Ovary (tissue), 9 donors: Measurements from ENCODE around the gene ZMIZ1. TPM values are rescaled to one million over a fixed set of nuclear protein-coding genes. Genes with fewer than 3 reads are reported as not detected.

Experiments used
- DNase-seq, 5 donors: peaks; one replicate each; pipeline ENCODE4 v3.0.0-alpha.2; 2019 to 2020
- H3K27ac ChIP-seq, 2 donors: fragments of 200-600 bp; one replicate each; pipeline versions ENCODE4 v1.5.1 to v1.8.0; 2019 to 2022
- H3K27me3 ChIP-seq: fragments of 200-600 bp; one replicate; pipeline ENCODE4 v1.8.0; 2022
- H3K36me3 ChIP-seq: fragments of 200-600 bp; sonication (generic); one replicate; pipeline ENCODE4 v1.5.1; 2019
- H3K4me1 ChIP-seq: one replicate; pipeline ENCODE4 v1.8.1; 2013; ENCODE audit warnings: mild to moderate bottlenecking, moderate library complexity; ENCODE audit not compliant: insufficient read depth
- H3K4me3 ChIP-seq: fragments of 200-600 bp; sonication (generic); one replicate; pipeline ENCODE4 v1.5.1; 2017
- H3K9me3 ChIP-seq, 2 donors: fragments of 200-600 bp in 1 of 2; sonication (generic) in 1 of 2; one replicate each; pipeline versions ENCODE4 v1.5.1 to v1.8.1; 2013 to 2019; ENCODE audit warnings: mild to moderate bottlenecking in 1 of 2, moderate library complexity in 1 of 2
- EP300 ChIP-seq: sonication (generic); formaldehyde crosslinking; IDR thresholded peaks from one replicate; pipeline ENCODE4 v1.6.1; 2017; ENCODE audit warnings: antibody characterized with exemption
- POLR2A ChIP-seq: fragments of 450-650 bp; IDR thresholded peaks from one replicate; pipeline ENCODE4 v1.6.1; 2017; ENCODE audit warnings: antibody characterized with exemption, mild to moderate bottlenecking, moderate library complexity
- WGBS, 3 donors: extraction: QIAGEN DNeasy Blood & Tissue Kit in 1 of 3; methylation state at CpG; one replicate each; pipeline versions ENCODE4 v1.1.5 to v1.1.7; 2013 to 2017; 5-methylcytosine and 5-hydroxymethylcytosine counted together
- intact Hi-C, 4 donors: fragments of 100-400 bp; cut with DNase I; formaldehyde crosslinking; loops; one replicate each; pipeline versions ENCODE4 v1.11.0 to v1.15.1; 2022 to 2023
- polyA plus RNA-seq, 2 donors: library from polyadenylated mRNA; stranded (reverse); fragments of 200-250 nt in 1 of 2; fragments of 350-450 nt in 1 of 2; fragmentation: Illumina TruSeq in 1 of 2; extraction: RNeasy Lipid Tissue Mini Kit (QIAGEN cat#74804) in 1 of 2; gene quantifications; one replicate each; pipeline ENCODE4 v1.2.3, GENCODE V29; 2013 to 2014
- total RNA-seq, 7 donors: library from RNA; depleted of rRNA in 2 of 7; stranded (reverse); fragments of >200 nt in 2 of 7; fragmentation: NEBNext Ultra II Directional in 3 of 7; extraction: Animal tissue kit (Norgen Biotek cat#: 25700) in 3 of 7; gene quantifications; one replicate each; pipeline versions ENCODE4 v1.1.0 to v1.2.4, GENCODE V29; 2016 to 2023
- TF ChIP-seq, protein P1 (sequence below), 3 donors: fragments of 450-650 bp in 2 of 3; fragments of 200-600 bp in 1 of 3; IDR thresholded peaks; one replicate each; pipeline versions ENCODE4 v1.5.1 to v1.8.0; 2016 to 2022; ENCODE audit warnings: antibody characterized with exemption in 3 of 3, mild to moderate bottlenecking in 1 of 3
- donor health status: DM: no; HTN: no; CAD: no; lungs with moderate emphysema.
- donor health status: DM: no; HTN: no; CAD: no.
- donor health status: Bipolar disorder and iron deficiency.
- donor health status: DM: yes; HTN: yes; CAD: no.
- donor health status: DM: no; HTN: no; CAD: no.
- donor health status: DM: yes; HTN: yes; CAD: no.

The ZMIZ1 gene
- total and polyA plus RNA-seq, 9 donors = 30.3 to 117 (median 69.1) TPM

GRCh38 chr10:79170993-79171392, 102.2 kb downstream of the ZMIZ1 start:
- Histone ChIP-seq H3K27me3 (no peaks in the 10 kb centered on the region), H3K4me3 (no peak overlapping the region), H3K36me3 (no peaks in the 10 kb centered on the region), H3K4me1 (peaks cover 19% of the 10 kb centered on the region), H3K9me3 (no peaks in the 10 kb centered on the region), H3K27ac (peak overlapping the region in 1 of 2 donors; percentile 2)
- 38 to 51% (median 45%) methylated on average over 7 to 9 of the region's 9 CpGs for WGBS, 3 donors
- no peak for TF ChIP-seq POLR2A
- TF ChIP-seq, protein P1, sequence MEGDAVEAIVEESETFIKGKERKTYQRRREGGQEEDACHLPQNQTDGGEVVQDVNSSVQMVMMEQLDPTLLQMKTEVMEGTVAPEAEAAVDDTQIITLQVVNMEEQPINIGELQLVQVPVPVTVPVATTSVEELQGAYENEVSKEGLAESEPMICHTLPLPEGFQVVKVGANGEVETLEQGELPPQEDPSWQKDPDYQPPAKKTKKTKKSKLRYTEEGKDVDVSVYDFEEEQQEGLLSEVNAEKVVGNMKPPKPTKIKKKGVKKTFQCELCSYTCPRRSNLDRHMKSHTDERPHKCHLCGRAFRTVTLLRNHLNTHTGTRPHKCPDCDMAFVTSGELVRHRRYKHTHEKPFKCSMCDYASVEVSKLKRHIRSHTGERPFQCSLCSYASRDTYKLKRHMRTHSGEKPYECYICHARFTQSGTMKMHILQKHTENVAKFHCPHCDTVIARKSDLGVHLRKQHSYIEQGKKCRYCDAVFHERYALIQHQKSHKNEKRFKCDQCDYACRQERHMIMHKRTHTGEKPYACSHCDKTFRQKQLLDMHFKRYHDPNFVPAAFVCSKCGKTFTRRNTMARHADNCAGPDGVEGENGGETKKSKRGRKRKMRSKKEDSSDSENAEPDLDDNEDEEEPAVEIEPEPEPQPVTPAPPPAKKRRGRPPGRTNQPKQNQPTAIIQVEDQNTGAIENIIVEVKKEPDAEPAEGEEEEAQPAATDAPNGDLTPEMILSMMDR (IDR thresholded peaks at IDR 0.05) = no peak
- TF ChIP-seq EP300 = no peak
- DNase-seq = no peak
- intact Hi-C loops = no loop called here

DNA sequence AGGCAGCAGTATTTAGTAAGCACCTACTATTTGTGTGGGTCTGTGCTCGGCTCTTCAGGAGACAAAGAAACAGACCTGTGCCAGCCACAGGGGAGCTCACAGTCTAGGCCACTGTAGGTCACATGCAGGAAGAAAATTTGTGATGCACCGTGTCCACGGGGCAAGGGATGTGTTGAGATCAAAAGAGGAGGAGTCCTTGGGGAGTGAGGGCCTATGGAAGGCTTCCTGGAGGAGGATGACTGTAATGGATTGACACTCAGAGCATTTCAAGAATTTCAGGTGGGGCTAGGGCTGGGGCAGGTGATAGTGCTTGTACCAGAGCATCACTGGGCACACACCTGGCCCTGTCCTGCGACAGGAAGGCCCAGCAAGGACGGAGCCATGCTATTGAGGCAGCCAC, 102.7 kb downstream of the ZMIZ1 start:
- no peak for DNase-seq
- TF ChIP-seq, protein P1 (IDR thresholded peaks at IDR 0.05) = no peak
- TF ChIP-seq EP300 (no peak), POLR2A (no peak)
- intact Hi-C loops = no loop called here
- H3K9me3 ChIP-seq = no peaks in the 10 kb centered on the region
- H3K27ac ChIP-seq = peak overlapping the region in 1 of 2 donors; percentile 12
- H3K27me3 ChIP-seq = no peaks in the 10 kb centered on the region
- no peaks in the 10 kb centered on the region for H3K36me3 ChIP-seq
- WGBS, 3 donors = 91 to 93% (median 92%) methylated on average over 5 of the region's 5 CpGs
- H3K4me1 ChIP-seq = peaks cover 20% of the 10 kb centered on the region
- H3K4me3 ChIP-seq = no peak overlapping the region

DNA sequence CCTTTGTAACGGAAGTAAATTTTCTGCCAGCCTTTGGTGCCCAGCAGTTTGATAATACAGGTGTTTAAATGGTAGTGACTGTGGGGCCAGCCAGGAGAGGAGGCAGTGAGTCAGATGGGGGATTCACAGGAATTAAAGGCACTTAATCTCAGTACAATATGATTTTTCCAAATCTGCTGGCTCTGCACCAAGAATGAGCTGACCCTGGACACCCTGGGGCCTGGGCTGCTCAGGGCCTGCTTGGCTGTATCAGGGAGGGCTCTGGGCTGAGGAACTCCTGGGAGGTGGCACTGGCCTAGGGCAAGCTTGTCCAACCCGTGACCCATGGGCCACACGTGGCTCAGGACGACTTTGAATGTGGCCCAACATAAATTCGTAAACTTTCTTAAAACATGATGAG, 104.1 kb downstream of the ZMIZ1 start:
- 63 to 68% (median 66%) methylated on average over 5 of the region's 5 CpGs for WGBS, 3 donors
- intact Hi-C loops = no loop called here
- TF ChIP-seq, protein P1 (IDR thresholded peaks at IDR 0.05) = no peak
- no peak for TF ChIP-seq POLR2A
- TF ChIP-seq EP300 = no peak
- H3K4me1 ChIP-seq = peaks cover 28% of the 10 kb centered on the region
- H3K4me3 ChIP-seq = no peak overlapping the region
- no peaks in the 10 kb centered on the region for H3K27me3 ChIP-seq
- DNase-seq = peak in 1 of 5 donors; percentile 57
- H3K9me3 ChIP-seq = no peaks in the 10 kb centered on the region
- H3K27ac ChIP-seq = peak overlapping the region in 1 of 2 donors; percentile 12
- H3K36me3 ChIP-seq = no peaks in the 10 kb centered on the region

DNA sequence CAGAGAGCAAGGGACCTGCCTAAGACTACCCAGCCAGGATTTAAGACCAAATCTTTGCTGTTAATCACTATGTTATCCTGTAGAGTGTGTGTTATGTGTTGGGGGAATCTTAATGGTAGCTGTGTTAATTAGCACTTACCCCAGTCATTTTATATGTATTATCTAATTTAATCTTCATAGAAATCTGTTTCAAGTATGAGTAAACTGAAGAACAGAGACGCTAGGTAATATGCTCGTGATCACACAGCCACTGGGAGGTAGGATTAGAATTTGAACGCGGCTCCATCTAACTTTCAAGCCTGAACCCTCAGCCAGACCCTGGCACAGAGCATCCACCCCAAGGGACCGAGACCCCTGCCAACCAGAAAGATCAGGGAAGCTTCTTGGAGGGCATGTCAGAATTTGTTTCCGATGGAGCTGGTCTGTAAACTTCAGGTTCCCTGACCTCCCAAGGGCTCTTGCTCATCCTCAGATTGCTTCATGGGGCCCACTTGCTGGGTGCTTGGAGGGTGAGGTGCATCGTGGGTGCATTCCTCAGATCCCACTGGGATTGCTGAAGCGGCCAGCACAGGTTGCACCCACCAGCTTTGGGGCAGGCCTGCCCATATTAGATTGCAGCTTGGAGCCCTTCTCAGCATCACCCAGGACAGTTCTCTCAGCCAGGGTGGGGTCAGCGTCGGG, 105.0 kb downstream of the ZMIZ1 start:
- H3K4me1 ChIP-seq = peaks cover 36% of the 10 kb centered on the region
- H3K27me3 ChIP-seq = no peaks in the 10 kb centered on the region
- H3K27ac ChIP-seq = peak overlapping the region in 1 of 2 donors; percentile 57
- no peak for DNase-seq
- H3K9me3 ChIP-seq = no peaks in the 10 kb centered on the region
- TF ChIP-seq POLR2A (no peak), EP300 (no peak)
- TF ChIP-seq, protein P1 (IDR thresholded peaks at IDR 0.05) = no peak
- H3K4me3 ChIP-seq = no peak overlapping the region
- intact Hi-C loops = no loop called here
- no peaks in the 10 kb centered on the region for H3K36me3 ChIP-seq
- WGBS, 3 donors = 82 to 92% (median 82%) methylated on average over 10 of the region's 10 CpGs
